NCI-H345 (cell line): ENCODE data around the gene AMPD1.
A peak's percentile ranks its signal among the peaks of the same experiment; 100 is the strongest.

Experiments used
- DNase-seq: peaks from one replicate; lab custom pipeline; 2025; lab: John Stamatoyannopoulos, UW

The AMPD1 gene

GRCh38 chr1:114700036-114700600, 4.8 kb upstream of the AMPD1 start:
- no peak for DNase-seq

- no peak for DNase-seq
These were observed 1.5 kb upstream of the AMPD1 start for GRCh38 chr1:114696810-114697209.

GRCh38 chr1:114694540-114695310, 621 bp downstream of the AMPD1 start:
- no peak for DNase-seq

GRCh38 chr1:114692947-114693346, 2.4 kb downstream of the AMPD1 start:
- no peak for DNase-seq

GRCh38 chr1:114691061-114691460, 4.3 kb downstream of the AMPD1 start:
- no peak for DNase-seq

- DNase-seq = no peak
These were observed 5.2 kb downstream of the AMPD1 start for GRCh38 chr1:114690148-114690547.

- no peak for DNase-seq
These were observed 6.8 kb downstream of the AMPD1 start for GRCh38 chr1:114688526-114688925.

GRCh38 chr1:114685851-114686250, 9.5 kb downstream of the AMPD1 start:
- no peak for DNase-seq

- no peak for DNase-seq
These were observed 17.7 kb downstream of the AMPD1 start for GRCh38 chr1:114677691-114678090.

GRCh38 chr1:114676115-114676514, 19.2 kb downstream of the AMPD1 start:
- DNase-seq = no peak

GRCh38 chr1:114671939-114672275, 23.4 kb downstream of the AMPD1 start:
- DNase-seq = no peak

- no peak for DNase-seq
These were observed 24.1 kb downstream of the AMPD1 start for GRCh38 chr1:114671011-114671938.

GRCh38 chr1:114670083-114671010, 25.0 kb downstream of the AMPD1 start:
- DNase-seq = peak; percentile 84

GRCh38 chr1:114669562-114670082, 25.7 kb downstream of the AMPD1 start, which contains the start of gene DENND2C:
Gene DENND2C (minus strand): TSS chr1:114670049. CDS start chr1:114625984, 44,065 bp downstream.
- no peak for DNase-seq

- DNase-seq = no peak
These were observed 26.4 kb downstream of the AMPD1 start for GRCh38 chr1:114668784-114669561.

- no peak for DNase-seq
These were observed 27.0 kb downstream of the AMPD1 start for GRCh38 chr1:114668373-114668772.

- no peak for DNase-seq
These were observed 28.4 kb downstream of the AMPD1 start for GRCh38 chr1:114666954-114667353.

GRCh38 chr1:114660238-114660637, 35.1 kb downstream of the AMPD1 start:
- no peak for DNase-seq

- DNase-seq = no peak
These were observed 43.5 kb downstream of the AMPD1 start for GRCh38 chr1:114651893-114652292.

GRCh38 chr1:114648503-114648902, 46.8 kb downstream of the AMPD1 start:
- DNase-seq = no peak

- no peak for DNase-seq
These were observed 54.0 kb downstream of the AMPD1 start for GRCh38 chr1:114641377-114641776.
